Brain pericyte (primary cell): ENCODE results near the gene EHMT2.
"Not testable (repeated sequence)": the region's sequence is repeated elsewhere in the genome, so short reads cannot be mapped to it uniquely, and the experiment has no call there.

ENCODE experiments used
- DNase-seq: peaks from one replicate; pipeline ENCODE4 v3.0.0-alpha.2; 2012; ENCODE audit warnings: low read depth, low spot score

EHMT2 gene

DNA sequence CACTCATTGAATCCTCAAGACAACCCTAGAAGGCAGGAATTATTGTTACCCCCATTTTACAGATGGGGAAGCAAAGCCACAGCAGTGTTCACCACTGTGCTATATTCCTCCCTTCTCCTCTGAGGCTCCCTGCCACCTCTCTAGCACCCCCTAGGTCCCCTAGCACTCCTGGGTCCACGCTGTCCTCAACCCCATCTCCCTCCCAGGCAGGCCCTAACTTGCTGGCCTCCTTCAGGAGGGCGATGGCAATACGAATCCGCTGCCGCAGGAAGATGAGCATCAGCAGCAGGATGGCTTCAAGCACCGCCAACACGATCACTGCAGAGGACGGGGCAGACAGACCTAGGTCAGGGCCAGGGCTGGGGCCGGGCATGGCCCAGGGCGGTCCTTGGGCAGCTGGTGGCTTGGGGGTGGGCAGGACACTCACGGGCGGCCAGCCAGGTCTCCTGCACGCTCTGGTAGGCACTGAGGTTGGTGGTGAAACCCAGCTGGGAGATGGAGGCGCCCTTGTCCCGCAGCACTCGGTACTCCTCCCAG, 27.0 kb downstream of the EHMT2 start:
- DNase-seq: no peak

- DNase-seq: no peak
These were observed 28.2 kb downstream of the EHMT2 start for GRCh38 chr6:31869343-31869742.

DNA sequence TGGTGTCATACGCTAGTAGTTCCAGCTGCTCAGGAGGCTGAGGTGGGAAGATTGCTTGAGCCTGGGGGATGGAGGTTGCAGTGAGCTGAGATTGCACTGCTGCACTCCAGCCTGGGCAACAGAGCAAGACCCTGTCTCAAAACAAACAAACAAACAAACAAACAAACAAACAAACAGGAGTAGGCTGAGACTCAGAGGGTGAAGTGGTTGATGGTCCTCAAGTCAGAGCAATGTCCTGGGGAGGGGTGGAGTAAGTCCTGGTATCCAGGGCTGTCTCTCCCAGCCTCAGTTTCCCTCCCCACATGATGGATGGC, 28.9 kb downstream of the EHMT2 start:
- not testable (repeated sequence) for DNase-seq

DNA sequence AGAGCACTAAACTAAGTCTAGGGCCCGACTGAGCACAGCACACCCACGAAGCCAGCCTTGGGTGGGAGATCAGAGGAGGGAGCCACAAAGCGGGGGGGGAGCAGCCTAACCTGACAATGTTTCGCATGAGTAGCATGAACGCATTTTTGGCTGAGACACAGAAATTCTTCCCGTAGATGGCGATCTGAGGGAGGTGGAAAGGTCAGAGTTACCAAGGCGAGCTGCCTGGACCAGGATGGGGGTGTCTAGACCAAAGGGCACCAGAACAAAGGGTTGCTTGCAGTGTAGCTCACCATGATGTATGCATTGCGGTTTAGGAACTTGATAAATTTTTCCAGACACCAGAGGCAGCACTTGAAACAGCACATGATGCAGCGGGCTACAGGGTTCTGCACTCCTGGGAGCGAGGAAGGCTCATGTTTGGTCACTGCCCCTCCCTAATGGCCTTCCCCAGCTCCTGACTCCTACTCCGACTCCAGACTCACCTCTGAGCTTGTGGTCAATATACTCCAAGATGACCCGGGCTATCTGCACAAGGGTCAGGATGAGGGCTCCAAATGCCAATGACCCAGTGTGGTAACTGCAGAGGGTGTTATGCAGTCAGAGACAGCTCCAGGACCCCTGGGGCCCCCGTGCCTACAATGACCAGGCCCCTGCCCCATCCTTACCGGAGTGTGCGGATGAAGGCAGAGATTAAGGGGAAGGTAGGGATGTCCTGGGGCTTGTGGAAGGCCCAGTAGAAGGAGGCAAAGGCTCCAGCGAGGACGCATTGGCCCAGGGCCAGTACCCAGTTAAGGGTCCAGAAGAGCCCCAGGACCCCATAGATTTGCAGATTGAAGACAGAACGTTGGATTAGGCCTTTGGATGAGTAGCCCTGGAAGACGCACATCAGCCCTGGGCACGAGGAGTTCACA, 32.0 kb downstream of the EHMT2 start:
- no peak for DNase-seq

DNA sequence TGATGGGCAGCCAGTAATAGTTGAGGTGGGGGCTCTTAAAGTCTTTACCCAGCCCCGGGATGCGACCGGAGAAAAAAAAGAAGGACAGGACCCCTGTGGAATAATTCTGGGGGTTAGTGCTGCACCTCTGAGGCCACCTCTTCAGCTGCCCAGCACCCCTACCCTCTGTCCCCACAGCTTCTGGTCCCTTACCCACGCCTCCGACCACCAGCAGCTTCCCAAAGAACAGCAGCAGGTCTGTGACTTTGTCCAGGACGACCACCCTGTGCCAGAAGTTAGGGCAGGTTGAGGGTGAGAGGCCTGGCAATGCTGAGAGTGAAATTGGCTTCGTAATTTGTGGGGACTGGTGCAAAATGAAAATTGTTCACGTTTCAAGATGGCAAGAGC, 32.7 kb downstream of the EHMT2 start:
- no peak for DNase-seq

DNA sequence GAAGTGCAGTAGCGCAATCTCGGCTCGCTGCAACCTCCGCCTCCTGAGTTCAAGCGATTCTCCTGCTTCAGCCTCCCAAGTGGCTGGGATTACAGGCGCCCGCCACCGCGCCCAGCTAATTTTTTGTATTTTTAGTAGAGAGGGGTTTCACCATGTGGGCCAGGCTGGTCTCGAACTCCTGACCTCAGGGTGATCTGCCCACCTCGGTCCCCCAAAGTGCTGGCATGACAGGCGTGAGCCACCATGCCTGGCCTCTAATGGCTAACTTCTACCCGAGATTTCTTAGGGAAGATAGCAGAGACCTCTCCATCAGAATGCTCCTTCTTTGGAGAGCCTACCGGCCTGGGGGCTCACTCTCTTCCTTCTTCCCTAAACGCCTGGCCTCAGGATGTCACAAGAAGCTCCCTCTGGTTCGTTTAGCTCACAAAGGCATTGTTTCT, 33.4 kb downstream of the EHMT2 start:
- DNase-seq: not testable (repeated sequence)

- peak; percentile 100 for DNase-seq
These were observed 34.9 kb downstream of the EHMT2 start, which contains the start of gene NEU1 for GRCh38 chr6:31862344-31863235. NEU1 (minus strand) TSS chr6:31862821; CDS start chr6:31862776, 45 bp downstream.

GRCh38 chr6:31861919-31862343, 35.6 kb downstream of the EHMT2 start:
- no peak for DNase-seq

DNA sequence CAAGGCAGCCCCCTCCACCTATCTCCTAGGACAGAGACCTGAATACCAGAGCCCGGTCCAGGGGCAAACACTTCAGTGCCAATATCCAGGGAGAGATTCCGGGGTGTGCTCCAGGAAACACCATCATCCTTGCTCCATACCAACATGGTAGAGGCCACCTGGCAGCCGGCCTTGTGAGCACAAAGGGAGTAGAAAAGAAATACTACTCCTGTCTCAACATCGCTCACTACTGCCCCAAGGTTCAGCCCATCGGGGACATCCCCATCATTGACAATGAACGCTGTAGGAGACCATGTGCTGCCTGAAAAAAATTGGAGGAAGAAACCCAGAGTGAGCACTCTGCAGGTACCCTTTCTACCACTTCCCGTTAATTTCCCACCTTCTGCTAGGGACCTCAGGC, 36.3 kb downstream of the EHMT2 start:
- DNase-seq: no peak

DNA sequence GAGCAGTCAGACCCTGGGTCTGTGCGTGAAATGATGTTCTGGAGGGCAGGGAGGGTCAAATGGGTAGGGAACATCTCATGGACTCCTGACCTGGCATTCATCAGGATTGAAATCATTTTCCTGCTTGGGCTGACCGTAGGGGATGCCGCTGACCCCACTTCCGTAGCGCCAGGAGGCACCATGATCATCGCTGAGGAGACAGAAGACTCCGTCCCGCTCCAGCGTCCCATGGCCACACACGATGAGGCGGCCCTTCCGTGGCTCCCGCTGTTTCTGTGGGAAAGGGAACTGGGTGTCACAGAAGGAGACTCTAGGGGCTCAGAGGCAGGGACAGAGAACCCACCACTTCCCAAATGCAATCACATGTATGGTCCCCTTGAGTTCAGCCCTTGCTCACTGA, 37.1 kb downstream of the EHMT2 start:
- no peak for DNase-seq

DNA sequence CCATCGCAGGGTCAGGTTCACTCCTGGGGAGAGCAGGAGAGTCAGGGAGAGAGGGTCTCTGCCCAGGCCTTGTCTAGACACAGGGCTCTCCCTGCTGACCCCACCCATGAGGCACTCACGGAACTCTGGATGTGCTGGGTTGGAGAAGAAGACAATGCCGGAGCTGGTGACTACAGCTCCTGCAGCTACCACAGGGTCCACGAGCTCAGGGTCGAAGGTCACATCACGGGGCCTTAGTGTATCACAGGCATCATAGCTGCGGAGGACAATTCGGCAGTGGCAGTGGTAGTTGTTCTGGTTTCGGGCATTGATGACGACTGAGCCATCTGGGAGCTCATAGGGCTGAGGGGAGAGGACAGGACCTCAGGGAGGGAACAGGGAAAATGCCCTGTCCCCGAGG, 37.6 kb downstream of the EHMT2 start:
- no peak for DNase-seq

DNA sequence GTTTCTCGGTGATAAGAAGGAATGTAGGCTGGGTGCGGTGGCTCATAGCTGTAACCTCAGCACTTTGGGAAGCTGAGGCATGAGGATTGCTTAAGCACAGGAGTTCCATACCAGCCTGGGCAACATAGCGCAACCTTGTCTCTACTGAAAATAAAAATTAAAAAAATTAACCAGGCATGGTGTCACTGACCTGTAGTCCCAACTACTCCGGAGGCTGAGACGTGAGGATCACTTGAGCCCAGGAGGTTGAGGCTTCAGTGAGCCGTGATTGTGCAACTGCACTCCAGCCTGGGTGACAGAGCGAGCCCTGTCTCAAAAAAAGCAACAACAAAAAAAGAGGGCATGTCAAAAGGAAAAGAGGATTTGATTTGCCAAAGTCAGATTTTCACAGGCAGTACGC, 38.8 kb downstream of the EHMT2 start:
- DNase-seq: no peak

GRCh38 chr6:31857774-31858173, 39.7 kb downstream of the EHMT2 start:
- not testable (repeated sequence) for DNase-seq

DNA sequence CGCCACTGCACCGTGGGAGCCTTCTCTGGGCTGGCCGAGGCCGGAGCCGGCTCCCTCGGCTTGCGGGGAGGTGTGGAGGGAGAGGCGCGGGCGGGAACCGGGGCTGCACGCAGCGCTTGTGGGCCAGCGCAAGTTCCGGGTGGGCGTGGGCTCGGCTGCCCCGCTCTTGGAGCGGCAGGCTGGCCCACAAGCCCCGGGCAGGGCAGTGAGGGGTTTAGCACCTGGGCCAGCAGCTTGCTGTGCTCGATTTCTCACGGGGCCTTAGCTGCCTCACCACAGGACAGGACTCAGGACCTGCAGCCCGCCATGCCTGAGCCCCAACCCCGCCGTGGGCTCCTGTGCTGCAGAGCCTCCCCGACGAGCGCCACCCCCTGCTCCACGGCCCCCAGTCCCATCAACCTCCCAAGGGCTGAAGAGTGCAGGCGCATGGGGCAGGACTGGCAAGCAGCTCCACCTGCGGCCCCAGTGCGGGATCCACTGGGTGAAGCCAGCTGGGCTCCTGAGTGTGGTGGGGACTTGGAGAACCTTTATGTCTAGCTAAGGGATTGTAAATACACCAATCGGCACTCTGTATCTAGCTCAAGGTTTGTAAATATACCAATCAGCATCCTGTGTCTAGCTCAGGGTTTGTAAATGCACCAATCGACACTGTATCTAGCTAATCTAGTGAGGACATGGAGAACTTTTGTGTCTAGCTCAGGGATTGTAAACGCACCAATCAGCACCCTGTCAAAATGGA, 45.3 kb downstream of the EHMT2 start:
- not testable (repeated sequence) for DNase-seq

DNA sequence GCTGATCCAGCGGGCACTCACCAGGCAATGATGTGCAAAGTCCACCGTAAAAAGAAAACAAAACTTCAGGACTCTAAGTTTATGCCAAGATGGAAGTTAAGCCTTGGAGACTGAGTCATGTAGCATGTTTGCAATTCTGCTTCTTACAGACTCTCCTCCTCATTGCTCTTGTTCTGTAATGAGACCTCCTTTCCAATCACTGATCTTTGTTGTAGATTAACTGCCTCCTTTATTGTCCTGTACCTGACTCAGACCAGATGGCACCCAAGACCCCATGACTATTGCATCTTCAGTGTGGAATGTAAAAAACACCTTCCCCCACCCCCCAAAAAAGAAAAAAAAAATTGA, 46.0 kb downstream of the EHMT2 start:
- no peak for DNase-seq

GRCh38 chr6:31850765-31851484, 46.6 kb downstream of the EHMT2 start:
- DNase-seq: no peak

GRCh38 chr6:31847276-31847978, 50.1 kb downstream of the EHMT2 start:
- no peak for DNase-seq

DNA sequence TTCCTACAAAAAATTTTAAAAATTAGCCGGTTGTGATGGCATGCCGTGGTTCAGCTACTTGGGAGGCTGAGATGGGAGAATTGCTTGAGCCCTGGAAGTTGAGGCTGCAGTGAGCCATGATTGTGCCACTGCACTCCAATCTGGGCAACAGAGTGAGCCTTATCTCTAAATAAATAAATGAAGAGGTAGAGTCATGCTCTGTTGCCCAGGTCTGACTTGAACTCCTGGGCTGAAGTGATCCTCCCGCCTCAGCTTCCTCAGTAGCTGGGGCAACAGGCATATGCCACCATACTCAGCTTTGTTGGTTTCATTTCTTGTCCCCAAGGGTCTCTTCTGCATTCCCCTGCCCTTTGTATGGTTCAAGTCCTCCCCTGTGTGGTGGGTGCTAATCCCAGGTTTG, 53.0 kb downstream of the EHMT2 start:
- no peak for DNase-seq

- DNase-seq: no peak
These were observed 55.4 kb downstream of the EHMT2 start for GRCh38 chr6:31842053-31842452.

DNA sequence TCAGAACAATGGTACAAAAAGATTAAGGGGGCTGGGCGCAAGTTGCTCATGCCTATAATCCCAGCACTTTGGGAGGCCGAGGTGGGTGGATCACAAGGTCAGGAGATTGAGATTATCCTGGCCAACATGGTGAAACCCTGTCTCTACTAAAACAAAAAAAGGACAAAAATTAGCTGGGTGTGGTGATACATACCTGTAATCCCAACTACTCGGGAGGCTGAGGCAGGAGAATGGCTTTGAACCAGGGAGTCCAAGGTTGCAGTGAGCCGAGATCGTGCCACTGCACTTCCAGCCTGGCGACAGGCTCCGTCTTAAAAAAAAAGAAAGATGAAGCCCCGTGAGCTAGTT, 57.7 kb downstream of the EHMT2 start:
- DNase-seq: not testable (repeated sequence)
